Liver (tissue), 9 donors: ENCODE measurements around the gene COL21A1. TPM values are rescaled to one million over a fixed set of nuclear protein-coding genes. Genes with fewer than 3 reads are reported as not detected.

ENCODE experiments used
- DNase-seq: peaks from one replicate; pipeline ENCODE4 v3.0.0-alpha.2; 2017; ENCODE audit warnings: low spot score
- H3K27ac ChIP-seq, 2 donors: one replicate each; pipeline ENCODE4 v1.7.0; 2013; ENCODE audit warnings: inconsistent platforms in 2 of 2, low read length in 2 of 2, control low read depth in 1 of 2, low read depth in 1 of 2, mild to moderate bottlenecking in 1 of 2
- H3K27me3 ChIP-seq, 4 donors: one replicate each; pipeline versions ENCODE4 v1.6.1 to v1.7.0; 2013; ENCODE audit warnings: low read length in 3 of 4, inconsistent platforms in 1 of 4, mild to moderate bottlenecking in 1 of 4, moderate library complexity in 1 of 4; ENCODE audit not compliant: control insufficient read depth in 4 of 4, insufficient read depth in 4 of 4
- H3K36me3 ChIP-seq, 4 donors: one replicate each; pipeline versions ENCODE4 v1.6.1 to v1.7.0; 2013; ENCODE audit warnings: low read length in 3 of 4, mild to moderate bottlenecking in 3 of 4, low read depth in 1 of 4, moderate library complexity in 1 of 4; ENCODE audit not compliant: control insufficient read depth in 4 of 4, insufficient read depth in 3 of 4
- H3K4me1 ChIP-seq, 4 donors: one replicate each; pipeline versions ENCODE4 v1.6.1 to v1.7.0; 2013; ENCODE audit warnings: low read length in 3 of 4, mild to moderate bottlenecking in 3 of 4, moderate library complexity in 1 of 4; ENCODE audit not compliant: control insufficient read depth in 4 of 4, insufficient read depth in 4 of 4
- H3K4me3 ChIP-seq, 3 donors: one replicate each; pipeline versions ENCODE4 v1.6.1 to v1.7.0; 2013; ENCODE audit warnings: low read length in 3 of 3, control low read depth in 1 of 3, low read depth in 1 of 3, mild to moderate bottlenecking in 1 of 3
- H3K9ac ChIP-seq, 2 donors: one replicate each; pipeline ENCODE4 v1.7.0; 2013; ENCODE audit warnings: low read length in 2 of 2, mild to moderate bottlenecking in 2 of 2, moderate library complexity in 2 of 2, control low read depth in 1 of 2, low read depth in 1 of 2
- H3K9me3 ChIP-seq, 4 donors: one replicate each; pipeline versions ENCODE4 v1.6.1 to v1.7.0; 2013; ENCODE audit warnings: low read length in 3 of 4; ENCODE audit not compliant: control insufficient read depth in 4 of 4
- EGR1 ChIP-seq, 2 donors: IDR thresholded peaks; 2 replicates each; pipeline ENCODE4 v1.6.1; 2016 to 2018; ENCODE audit warnings: antibody characterized with exemption in 2 of 2, low read depth in 2 of 2
- FOXA1 ChIP-seq: IDR thresholded peaks from 2 replicates; pipeline ENCODE4 v1.6.1; 2016; ENCODE audit warnings: antibody characterized with exemption
- FOXA2 ChIP-seq: IDR thresholded peaks from 2 replicates; pipeline ENCODE4 v1.6.1; 2016; ENCODE audit warnings: antibody characterized with exemption
- HNF4A ChIP-seq, 2 donors: conservative IDR thresholded peaks; 2 replicates each; pipeline ENCODE4 v1.6.1; 2016; ENCODE audit warnings: antibody characterized with exemption in 2 of 2, mild to moderate bottlenecking in 2 of 2
- HNF4G ChIP-seq: IDR thresholded peaks from 2 replicates; pipeline ENCODE4 v1.6.1; 2016; ENCODE audit warnings: antibody characterized with exemption
- JUND ChIP-seq, 2 donors: IDR thresholded peaks; 2 replicates each; pipeline ENCODE4 v1.6.1; 2016; ENCODE audit warnings: antibody characterized with exemption in 2 of 2
- NR2F2 ChIP-seq: IDR thresholded peaks from 2 replicates; pipeline ENCODE4 v1.6.1; 2016; ENCODE audit warnings: antibody characterized with exemption
- RAD21 ChIP-seq, 2 donors: IDR thresholded peaks; 2 replicates each; pipeline ENCODE4 v1.6.1; 2016; ENCODE audit warnings: antibody characterized with exemption in 2 of 2, mild to moderate bottlenecking in 2 of 2
- RXRA ChIP-seq, 2 donors: IDR thresholded peaks; 2 replicates each; pipeline ENCODE4 v1.6.1; 2017 to 2018; ENCODE audit warnings: antibody characterized with exemption in 2 of 2, mild to moderate bottlenecking in 1 of 2
- SP1 ChIP-seq: IDR thresholded peaks from 2 replicates; pipeline ENCODE4 v1.6.1; 2018; ENCODE audit warnings: antibody characterized with exemption, mild to moderate bottlenecking
- TAF1 ChIP-seq: conservative IDR thresholded peaks from 2 replicates; pipeline ENCODE4 v1.6.1; 2016; ENCODE audit warnings: antibody characterized with exemption, mild to moderate bottlenecking
- YY1 ChIP-seq: IDR thresholded peaks from 2 replicates; pipeline ENCODE4 v1.6.1; 2016; ENCODE audit warnings: antibody characterized with exemption, mild to moderate bottlenecking
- WGBS: extraction: QIAGEN DNeasy Blood & Tissue Kit; methylation state at CpG from one replicate; pipeline ENCODE4 v1.1.7; 2013; 5-methylcytosine and 5-hydroxymethylcytosine counted together
- polyA plus RNA-seq, 2 donors: library from polyadenylated mRNA; stranded (reverse) in 1 of 2; unstranded in 1 of 2; fragments of 200-250 nt in 1 of 2; fragments of >200 nt in 1 of 2; fragmentation: Nextera tagmentation in 1 of 2; extraction: Ambion mirVana in 1 of 2; gene quantifications; one replicate each; pipeline versions ENCODE4 v1.2.1 to v1.2.3, GENCODE V29; 2013 to 2015
- total RNA-seq, 2 donors: library from RNA; depleted of rRNA; stranded (reverse); fragments of >200 nt; gene quantifications; one replicate each; pipeline ENCODE4 v1.2.3, GENCODE V29; 2014
- TF ChIP-seq, protein P1 (sequence below): IDR thresholded peaks from 2 replicates; pipeline ENCODE4 v1.6.1; 2016; ENCODE audit warnings: antibody characterized with exemption
- TF ChIP-seq, protein P2 (sequence below): IDR thresholded peaks from 2 replicates; pipeline ENCODE4 v1.6.1; 2016; ENCODE audit warnings: antibody characterized with exemption
- TF ChIP-seq, protein P3 (sequence below): IDR thresholded peaks from 2 replicates; pipeline ENCODE4 v1.6.1; 2016; ENCODE audit warnings: antibody characterized with exemption, mild to moderate bottlenecking
- TF ChIP-seq, protein P4 (sequence below): IDR thresholded peaks from 2 replicates; pipeline ENCODE4 v1.6.1; 2016; ENCODE audit warnings: antibody characterized with exemption
- donor health status: healthy.
- donor health status: healthy.
- donor health status: healthy.
- donor health status: healthy.
- donor health status: healthy.

COL21A1 gene
- total and polyA plus RNA-seq, 4 donors, result 0.48 to 1.3 (median 0.52) TPM

DNA sequence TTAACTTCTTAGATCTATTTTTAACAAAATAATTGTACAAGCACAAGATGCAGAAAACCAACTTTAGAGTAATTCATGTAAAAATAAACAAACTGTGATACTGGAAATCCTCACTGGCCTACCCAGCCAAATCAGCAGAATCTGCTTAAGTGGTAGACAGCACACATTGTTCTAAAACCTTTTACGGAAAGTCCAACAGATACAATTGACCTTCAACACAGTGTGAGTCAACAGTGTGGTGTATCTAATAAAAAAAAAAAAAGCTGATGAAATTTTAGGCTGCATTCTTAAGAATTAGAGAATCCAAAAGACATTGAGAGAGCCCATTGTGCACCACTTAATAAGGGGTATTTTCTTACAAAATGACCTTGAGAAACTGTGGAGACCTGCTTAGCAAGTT, 174.5 kb downstream of the COL21A1 start:
- Histone ChIP-seq H3K9me3 (no peaks in the 10 kb centered on the region), H3K27ac (no peak overlapping the region), H3K9ac (no peak overlapping the region), H3K27me3 (no peaks in the 10 kb centered on the region), H3K4me1 (no peaks in the 10 kb centered on the region), H3K4me3 (no peak overlapping the region), H3K36me3 (no peaks in the 10 kb centered on the region)
- TF ChIP-seq FOXA2 (no peak), TAF1 (no peak), RXRA (IDR thresholded peaks at IDR 0.05) (no peak), RAD21 (IDR thresholded peaks at IDR 0.05) (no peak), HNF4A (conservative IDR thresholded peaks at IDR 0.05) (no peak), FOXA1 (no peak), SP1 (no peak)
- TF ChIP-seq, protein P1, sequence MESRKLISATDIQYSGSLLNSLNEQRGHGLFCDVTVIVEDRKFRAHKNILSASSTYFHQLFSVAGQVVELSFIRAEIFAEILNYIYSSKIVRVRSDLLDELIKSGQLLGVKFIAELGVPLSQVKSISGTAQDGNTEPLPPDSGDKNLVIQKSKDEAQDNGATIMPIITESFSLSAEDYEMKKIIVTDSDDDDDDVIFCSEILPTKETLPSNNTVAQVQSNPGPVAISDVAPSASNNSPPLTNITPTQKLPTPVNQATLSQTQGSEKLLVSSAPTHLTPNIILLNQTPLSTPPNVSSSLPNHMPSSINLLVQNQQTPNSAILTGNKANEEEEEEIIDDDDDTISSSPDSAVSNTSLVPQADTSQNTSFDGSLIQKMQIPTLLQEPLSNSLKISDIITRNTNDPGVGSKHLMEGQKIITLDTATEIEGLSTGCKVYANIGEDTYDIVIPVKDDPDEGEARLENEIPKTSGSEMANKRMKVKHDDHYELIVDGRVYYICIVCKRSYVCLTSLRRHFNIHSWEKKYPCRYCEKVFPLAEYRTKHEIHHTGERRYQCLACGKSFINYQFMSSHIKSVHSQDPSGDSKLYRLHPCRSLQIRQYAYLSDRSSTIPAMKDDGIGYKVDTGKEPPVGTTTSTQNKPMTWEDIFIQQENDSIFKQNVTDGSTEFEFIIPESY, result no peak
- TF ChIP-seq, protein P2, sequence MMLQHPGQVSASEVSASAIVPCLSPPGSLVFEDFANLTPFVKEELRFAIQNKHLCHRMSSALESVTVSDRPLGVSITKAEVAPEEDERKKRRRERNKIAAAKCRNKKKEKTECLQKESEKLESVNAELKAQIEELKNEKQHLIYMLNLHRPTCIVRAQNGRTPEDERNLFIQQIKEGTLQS, result no peak
- WGBS, result 46% methylated on average over 1 of the region's 1 CpG
- DNase-seq, result no peak

DNA sequence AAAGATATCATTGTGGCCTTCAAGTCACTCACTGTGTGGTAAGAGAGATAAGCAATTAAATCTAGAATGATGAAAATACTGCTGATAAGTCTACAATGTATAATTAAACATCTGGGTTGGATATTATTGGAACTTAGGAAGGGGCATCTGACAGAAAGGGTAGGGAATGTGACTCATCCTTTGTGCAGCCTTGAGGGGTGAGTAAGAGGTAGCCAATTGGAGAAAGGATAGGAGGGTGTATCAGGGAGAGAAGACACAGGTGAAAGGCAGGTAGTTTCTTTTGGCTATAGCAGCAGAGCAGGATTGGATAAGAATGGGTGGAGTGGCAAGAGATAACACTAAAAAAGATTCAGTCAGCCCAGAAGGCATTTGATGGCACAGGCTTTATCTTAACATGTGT, 182.0 kb downstream of the COL21A1 start:
- no peaks in the 10 kb centered on the region for H3K36me3 ChIP-seq
- H3K9ac ChIP-seq, result no peak overlapping the region
- TF ChIP-seq, protein P3, sequence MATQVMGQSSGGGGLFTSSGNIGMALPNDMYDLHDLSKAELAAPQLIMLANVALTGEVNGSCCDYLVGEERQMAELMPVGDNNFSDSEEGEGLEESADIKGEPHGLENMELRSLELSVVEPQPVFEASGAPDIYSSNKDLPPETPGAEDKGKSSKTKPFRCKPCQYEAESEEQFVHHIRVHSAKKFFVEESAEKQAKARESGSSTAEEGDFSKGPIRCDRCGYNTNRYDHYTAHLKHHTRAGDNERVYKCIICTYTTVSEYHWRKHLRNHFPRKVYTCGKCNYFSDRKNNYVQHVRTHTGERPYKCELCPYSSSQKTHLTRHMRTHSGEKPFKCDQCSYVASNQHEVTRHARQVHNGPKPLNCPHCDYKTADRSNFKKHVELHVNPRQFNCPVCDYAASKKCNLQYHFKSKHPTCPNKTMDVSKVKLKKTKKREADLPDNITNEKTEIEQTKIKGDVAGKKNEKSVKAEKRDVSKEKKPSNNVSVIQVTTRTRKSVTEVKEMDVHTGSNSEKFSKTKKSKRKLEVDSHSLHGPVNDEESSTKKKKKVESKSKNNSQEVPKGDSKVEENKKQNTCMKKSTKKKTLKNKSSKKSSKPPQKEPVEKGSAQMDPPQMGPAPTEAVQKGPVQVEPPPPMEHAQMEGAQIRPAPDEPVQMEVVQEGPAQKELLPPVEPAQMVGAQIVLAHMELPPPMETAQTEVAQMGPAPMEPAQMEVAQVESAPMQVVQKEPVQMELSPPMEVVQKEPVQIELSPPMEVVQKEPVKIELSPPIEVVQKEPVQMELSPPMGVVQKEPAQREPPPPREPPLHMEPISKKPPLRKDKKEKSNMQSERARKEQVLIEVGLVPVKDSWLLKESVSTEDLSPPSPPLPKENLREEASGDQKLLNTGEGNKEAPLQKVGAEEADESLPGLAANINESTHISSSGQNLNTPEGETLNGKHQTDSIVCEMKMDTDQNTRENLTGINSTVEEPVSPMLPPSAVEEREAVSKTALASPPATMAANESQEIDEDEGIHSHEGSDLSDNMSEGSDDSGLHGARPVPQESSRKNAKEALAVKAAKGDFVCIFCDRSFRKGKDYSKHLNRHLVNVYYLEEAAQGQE, result no peak
- TF ChIP-seq, protein P2, result no peak
- TF ChIP-seq RAD21 (IDR thresholded peaks at IDR 0.05) (no peak), SP1 (no peak), JUND (IDR thresholded peaks at IDR 0.05) (no peak), FOXA1 (no peak), HNF4G (no peak), TAF1 (no peak), HNF4A (conservative IDR thresholded peaks at IDR 0.05) (no peak), EGR1 (IDR thresholded peaks at IDR 0.05; ENCODE audit: low read depth in 2 of 2) (no peak), NR2F2 (no peak), YY1 (no peak)
- TF ChIP-seq, protein P4, sequence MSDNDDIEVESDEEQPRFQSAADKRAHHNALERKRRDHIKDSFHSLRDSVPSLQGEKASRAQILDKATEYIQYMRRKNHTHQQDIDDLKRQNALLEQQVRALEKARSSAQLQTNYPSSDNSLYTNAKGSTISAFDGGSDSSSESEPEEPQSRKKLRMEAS, result no peak
- TF ChIP-seq, protein P1, result no peak

More for the DNA sequence above, 182.0 kb downstream of the COL21A1 start:
- H3K4me1 ChIP-seq, result no peaks in the 10 kb centered on the region
- no peaks in the 10 kb centered on the region for H3K9me3 ChIP-seq
- H3K4me3 ChIP-seq, result no peak overlapping the region
- no peak for DNase-seq
- H3K27me3 ChIP-seq, result no peaks in the 10 kb centered on the region
- no peak overlapping the region for H3K27ac ChIP-seq
